Neural crest cell (in vitro differentiated cells): ENCODE results near the gene HHATL. TPM values are rescaled to one million over a fixed set of nuclear protein-coding genes. Genes with fewer than 3 reads are reported as not detected.

ENCODE experiments used
- DNase-seq: peaks from one replicate; pipeline ENCODE4 v3.0.0; 2021; ENCODE audit warnings: low read depth, mixed read lengths, low spot score
- H3K27ac Mint-ChIP-seq: one replicate; pipeline ENCODE4 v1.8.0; 2021; ENCODE audit warnings: mild to moderate bottlenecking, mixed read lengths; ENCODE audit not compliant: unreplicated experiment
- H3K27me3 Mint-ChIP-seq: 2 replicates; pipeline ENCODE4 v1.8.0; 2021; ENCODE audit warnings: low read depth, mild to moderate bottlenecking, mixed read lengths
- H3K36me3 Mint-ChIP-seq: 2 replicates; pipeline ENCODE4 v1.8.0; 2021; ENCODE audit warnings: low read depth, mild to moderate bottlenecking, mixed read lengths
- H3K4me1 Mint-ChIP-seq: 2 replicates; pipeline ENCODE4 v1.8.0; 2021; ENCODE audit warnings: mixed read lengths
- H3K4me3 Mint-ChIP-seq: one replicate; pipeline ENCODE4 v1.8.0; 2021; ENCODE audit warnings: mild to moderate bottlenecking, mixed read lengths
- H3K9me3 Mint-ChIP-seq: 2 replicates; pipeline ENCODE4 v1.8.0; 2021; ENCODE audit warnings: mixed read lengths
- total RNA-seq: library from RNA; stranded (reverse); gene quantifications from 2 replicates; pipeline ENCODE4 v1.2.1, GENCODE V29; 2021
- TF ChIP-seq, protein P1 (sequence below): fragments of 200-600 bp; sonication (generic); conservative IDR thresholded peaks from 2 replicates; pipeline ENCODE4 v1.5.0; 2021; ENCODE audit warnings: antibody characterized with exemption, mild to moderate bottlenecking

Gene HHATL
- total RNA-seq, 1 donor from 2014 or later: not detected

DNA sequence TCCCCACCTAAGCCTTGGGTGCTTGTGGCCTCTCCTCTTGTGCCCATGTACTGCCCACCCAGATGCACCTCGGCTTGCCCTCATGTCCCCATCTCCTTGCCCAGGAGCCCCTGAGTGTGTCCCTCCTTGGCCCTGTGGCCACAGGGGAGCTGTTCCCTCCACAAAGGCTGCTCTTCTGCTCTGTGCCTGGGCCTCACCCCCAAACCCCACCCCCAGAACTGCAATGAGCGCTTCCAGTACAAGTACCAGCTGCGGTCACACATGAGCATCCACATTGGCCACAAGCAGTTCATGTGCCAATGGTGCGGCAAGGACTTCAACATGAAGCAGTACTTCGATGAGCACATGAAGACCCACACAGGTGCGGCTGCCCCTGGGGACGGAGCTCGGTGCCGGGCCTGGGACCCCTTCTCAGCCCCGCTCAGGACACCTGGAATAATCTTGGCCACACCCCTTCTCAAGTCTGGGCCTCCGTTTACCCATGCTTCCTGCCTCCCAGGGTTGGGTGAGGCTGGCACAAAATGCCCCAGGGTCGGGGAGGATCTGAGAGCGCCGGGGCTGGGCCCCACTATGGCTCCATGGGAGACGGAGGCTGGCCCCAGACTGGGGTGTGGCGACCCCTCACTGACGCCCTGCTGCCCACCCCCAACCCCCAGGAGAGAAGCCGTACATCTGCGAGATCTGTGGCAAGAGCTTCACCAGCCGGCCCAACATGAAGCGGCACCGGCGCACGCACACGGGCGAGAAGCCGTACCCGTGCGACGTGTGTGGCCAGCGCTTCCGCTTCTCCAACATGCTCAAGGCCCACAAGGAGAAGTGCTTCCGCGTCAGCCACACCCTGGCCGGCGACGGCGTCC lies 38.8 kb downstream of the HHATL start:
- Mint-ChIP-seq H3K4me1 (no peaks in the 10 kb centered on the region), H3K27ac (no peak overlapping the region), H3K36me3 (no peaks in the 10 kb centered on the region), H3K4me3 (no peak overlapping the region), H3K9me3 (no peaks in the 10 kb centered on the region), H3K27me3 (no peaks in the 10 kb centered on the region)
- TF ChIP-seq, protein P1, sequence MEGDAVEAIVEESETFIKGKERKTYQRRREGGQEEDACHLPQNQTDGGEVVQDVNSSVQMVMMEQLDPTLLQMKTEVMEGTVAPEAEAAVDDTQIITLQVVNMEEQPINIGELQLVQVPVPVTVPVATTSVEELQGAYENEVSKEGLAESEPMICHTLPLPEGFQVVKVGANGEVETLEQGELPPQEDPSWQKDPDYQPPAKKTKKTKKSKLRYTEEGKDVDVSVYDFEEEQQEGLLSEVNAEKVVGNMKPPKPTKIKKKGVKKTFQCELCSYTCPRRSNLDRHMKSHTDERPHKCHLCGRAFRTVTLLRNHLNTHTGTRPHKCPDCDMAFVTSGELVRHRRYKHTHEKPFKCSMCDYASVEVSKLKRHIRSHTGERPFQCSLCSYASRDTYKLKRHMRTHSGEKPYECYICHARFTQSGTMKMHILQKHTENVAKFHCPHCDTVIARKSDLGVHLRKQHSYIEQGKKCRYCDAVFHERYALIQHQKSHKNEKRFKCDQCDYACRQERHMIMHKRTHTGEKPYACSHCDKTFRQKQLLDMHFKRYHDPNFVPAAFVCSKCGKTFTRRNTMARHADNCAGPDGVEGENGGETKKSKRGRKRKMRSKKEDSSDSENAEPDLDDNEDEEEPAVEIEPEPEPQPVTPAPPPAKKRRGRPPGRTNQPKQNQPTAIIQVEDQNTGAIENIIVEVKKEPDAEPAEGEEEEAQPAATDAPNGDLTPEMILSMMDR: no peak
- no peak for DNase-seq

DNA sequence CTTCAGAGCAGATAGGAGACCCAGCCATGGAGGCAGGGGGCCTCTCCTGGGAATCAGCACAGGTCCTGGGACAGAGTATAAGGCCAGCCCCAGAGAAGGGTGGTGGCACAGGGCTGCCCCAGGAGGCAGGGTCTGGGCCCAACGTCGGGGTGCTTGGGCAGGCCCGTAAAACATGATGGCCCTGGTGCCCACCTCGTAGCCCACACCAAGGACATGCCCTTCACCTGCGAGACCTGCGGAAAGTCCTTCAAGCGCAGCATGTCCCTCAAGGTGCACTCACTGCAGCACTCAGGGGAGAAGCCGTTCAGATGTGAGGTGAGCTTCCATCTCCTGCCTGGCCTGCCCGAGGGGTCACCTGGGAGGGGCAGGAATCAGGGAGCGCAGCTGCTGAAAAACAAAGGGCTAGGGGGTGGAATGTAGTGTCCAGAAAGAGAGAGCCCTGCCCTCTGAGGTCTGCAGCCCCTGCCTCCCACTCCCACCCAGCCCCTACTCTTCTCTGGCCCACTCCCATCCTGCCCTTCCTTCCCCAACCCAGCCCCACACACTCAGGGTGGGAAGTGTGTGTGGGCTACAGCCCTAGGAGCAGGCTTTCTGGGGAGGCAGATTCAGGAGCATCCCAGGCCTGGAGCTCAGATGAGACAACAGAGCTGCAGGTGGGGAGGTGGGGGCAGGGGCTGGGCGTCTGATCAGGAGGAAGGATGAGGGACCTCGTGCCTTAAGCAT lies 39.6 kb downstream of the HHATL start:
- Mint-ChIP-seq H3K9me3 (no peaks in the 10 kb centered on the region), H3K4me3 (no peak overlapping the region), H3K27me3 (no peaks in the 10 kb centered on the region), H3K27ac (no peak overlapping the region), H3K36me3 (no peaks in the 10 kb centered on the region), H3K4me1 (no peaks in the 10 kb centered on the region)
- no peak for DNase-seq
- TF ChIP-seq, protein P1: no peak

DNA sequence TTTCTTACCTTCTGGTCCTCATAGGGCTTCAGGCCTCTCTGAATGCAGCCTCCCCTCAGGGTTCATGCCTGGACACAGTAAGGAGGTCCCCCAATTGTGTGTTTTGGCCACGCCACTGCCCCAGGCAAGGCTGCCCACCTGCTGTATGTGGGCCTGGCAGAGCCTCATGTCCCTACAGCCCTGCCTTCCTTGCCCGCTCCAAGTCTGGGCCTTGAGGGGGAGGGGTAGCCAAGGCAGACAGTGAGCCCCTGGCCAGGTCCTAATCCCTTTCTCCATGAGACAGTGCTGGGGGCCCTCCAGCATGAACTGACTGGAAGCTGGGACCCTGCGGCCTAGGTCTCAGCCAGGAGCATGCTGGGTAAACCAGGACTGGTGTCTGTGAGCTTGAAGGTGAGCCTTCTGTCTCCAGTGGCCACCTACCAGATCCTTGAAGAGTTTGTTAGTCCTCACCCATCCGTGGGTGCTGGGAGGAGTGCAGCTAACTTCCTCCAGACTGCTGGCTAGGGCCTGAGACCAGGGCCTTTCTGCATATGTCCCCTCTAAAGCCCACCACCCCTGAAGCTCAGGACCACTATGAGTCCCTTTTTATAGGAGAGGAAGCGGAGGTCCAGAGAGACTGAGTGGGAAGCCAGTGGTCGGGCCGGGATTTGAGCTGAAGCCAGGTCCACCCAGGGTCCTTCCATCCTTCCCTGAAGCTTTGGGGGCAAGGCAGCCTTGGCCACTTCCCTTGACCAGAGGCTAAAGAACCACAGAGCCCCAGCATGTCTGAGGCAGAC lies 40.4 kb downstream of the HHATL start:
- H3K9me3 Mint-ChIP-seq: no peaks in the 10 kb centered on the region
- TF ChIP-seq, protein P1: no peak
- no peak for DNase-seq
- H3K36me3 Mint-ChIP-seq: no peaks in the 10 kb centered on the region
- H3K27ac Mint-ChIP-seq: no peak overlapping the region
- no peak overlapping the region for H3K4me3 Mint-ChIP-seq
- H3K27me3 Mint-ChIP-seq: no peaks in the 10 kb centered on the region
- H3K4me1 Mint-ChIP-seq: no peaks in the 10 kb centered on the region

DNA sequence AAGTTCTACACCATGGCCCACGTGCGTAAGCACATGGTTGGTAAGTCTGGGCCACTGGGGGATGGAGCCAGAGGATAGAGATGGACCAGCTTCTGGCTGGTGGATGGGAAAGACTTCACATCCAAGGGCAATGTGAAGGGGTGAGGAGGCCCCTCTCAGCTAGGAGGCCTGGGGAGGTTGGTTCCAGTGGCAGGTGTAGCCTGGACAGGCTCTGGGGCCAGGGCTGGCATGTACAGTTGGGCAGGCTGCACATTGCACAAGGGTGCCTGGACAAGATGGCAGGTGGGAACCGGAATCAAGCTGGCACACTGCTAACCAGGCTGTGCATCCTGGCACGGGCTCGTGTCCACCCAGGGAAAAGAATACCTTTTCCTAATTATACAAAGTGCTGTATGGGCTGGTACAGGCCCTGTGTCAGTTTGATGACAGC lies 41.0 kb downstream of the HHATL start:
- no peak for DNase-seq
- no peak overlapping the region for H3K4me3 Mint-ChIP-seq
- no peaks in the 10 kb centered on the region for H3K27me3 Mint-ChIP-seq
- no peaks in the 10 kb centered on the region for H3K9me3 Mint-ChIP-seq
- TF ChIP-seq, protein P1: no peak
- H3K27ac Mint-ChIP-seq: no peak overlapping the region
- no peaks in the 10 kb centered on the region for H3K4me1 Mint-ChIP-seq
- no peaks in the 10 kb centered on the region for H3K36me3 Mint-ChIP-seq

DNA sequence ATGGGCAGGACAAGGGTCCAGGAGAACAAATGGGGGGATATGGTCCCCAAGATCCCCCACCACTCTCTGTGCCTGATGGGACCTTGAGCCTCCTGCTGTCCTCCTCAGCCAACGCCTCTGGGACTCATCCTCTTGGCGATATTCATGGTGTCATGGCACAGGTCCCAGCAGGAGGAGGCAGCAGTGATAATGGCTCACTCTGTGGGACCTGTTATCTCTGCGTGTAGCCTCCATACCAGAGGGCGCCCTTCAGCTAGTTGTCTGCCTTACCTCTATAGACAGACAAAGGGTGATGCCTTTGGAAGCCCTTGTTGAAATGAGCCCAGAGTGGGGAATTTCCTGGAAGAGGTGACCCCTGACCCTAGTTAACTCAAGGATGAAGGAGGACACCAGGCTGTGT lies 41.7 kb downstream of the HHATL start:
- Mint-ChIP-seq H3K9me3 (no peaks in the 10 kb centered on the region), H3K36me3 (no peaks in the 10 kb centered on the region), H3K4me3 (peak overlapping the region; percentile 13), H3K27ac (no peak overlapping the region), H3K27me3 (no peaks in the 10 kb centered on the region), H3K4me1 (no peaks in the 10 kb centered on the region)
- DNase-seq: no peak
- TF ChIP-seq, protein P1: no peak
